CD4-positive, alpha-beta T cell treated with Interleukin-15 for 4 hours (primary cell): Measurements from ENCODE around the gene LGR5.

Experiments used
- DNase-seq: peaks from one replicate; pipeline ENCODE4 v3.0.0-alpha.2; 2020; ENCODE audit warnings: low spot score

Gene LGR5

GRCh38 chr12:71438670-71439361 lies 782 bp upstream of the LGR5 start:
- no peak for DNase-seq

DNA sequence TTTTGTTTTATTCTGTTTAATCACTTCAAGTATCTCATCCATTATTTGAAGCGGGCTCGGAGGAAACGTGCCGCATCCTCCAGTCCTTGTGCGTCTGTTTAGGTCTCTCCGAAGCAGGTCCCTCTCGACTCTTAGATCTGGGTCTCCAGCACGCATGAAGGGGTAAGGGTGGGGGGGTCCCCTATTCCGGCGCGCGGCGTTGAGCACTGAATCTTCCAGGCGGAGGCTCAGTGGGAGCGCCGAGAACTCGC lies 311 bp upstream of the LGR5 start:
- no peak for DNase-seq

- no peak for DNase-seq
Measured at GRCh38 chr12:71440345-71440762, 756 bp downstream of the LGR5 start.

DNA sequence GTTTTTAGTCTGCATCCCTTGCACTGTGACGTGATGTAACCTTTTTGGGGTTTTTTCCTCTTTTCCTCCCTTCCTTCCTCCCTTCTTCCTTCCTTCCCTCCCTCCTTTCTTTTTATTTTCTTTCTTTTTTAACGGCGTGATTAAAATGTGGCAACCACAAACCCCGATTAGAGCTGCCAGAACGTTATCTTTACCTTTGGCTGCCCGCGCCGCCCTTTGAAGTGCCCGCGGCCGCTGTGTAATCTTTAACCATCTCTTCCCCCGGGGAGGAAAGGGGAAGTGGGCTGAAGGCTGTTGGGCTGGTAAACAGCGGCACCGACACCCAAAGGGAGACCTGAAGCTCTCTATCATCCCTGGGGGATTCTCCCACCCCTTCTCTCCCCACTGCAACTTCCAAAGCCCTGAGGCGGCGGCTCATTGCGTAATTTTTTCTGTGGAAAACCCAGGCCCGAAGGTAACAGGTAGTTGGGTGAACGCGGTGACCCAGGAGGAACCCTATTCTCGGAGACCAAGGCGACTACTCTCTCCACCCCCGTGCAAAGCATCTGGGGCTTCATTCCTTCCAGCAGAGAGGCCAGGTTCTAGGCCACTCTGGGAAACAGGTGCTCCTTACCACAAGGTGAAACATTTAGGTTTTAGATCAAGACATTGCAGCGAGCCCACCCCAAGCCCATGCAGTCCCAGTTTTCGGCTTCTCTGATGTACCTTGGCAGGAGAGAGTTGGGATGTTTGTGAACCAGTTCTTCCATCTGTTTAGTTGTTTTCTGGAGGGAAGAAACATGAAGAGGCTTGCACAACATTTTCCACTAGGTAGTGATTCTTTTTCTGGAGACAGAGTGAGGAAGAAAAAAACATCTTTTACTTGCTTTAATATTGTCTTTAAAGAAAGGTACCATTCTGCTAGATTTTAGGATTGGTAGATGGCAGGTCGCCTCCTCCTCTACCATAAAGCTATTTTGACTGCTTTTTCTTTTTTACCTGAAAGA lies 1.5 kb downstream of the LGR5 start:
- DNase-seq, result no peak

GRCh38 chr12:71441836-71442566 lies 2.4 kb downstream of the LGR5 start:
- DNase-seq, result no peak

DNA sequence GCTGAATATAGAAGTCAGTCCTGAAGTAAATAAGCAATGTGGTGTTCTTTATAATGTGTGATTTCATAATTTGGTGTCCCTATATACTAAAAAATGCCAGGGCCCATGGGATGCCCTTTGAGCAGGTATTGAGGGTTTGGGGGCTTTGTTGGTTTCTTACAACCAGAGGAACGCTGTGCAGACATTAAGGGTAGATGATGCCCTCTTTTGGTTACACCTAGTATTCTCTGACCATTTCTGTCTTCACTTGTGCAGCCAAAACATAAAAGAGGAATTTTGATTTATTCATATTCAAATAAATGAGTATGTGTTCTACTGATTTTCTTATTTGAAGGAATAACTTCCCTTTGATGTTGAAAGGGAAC lies 3.0 kb downstream of the LGR5 start:
- no peak for DNase-seq

- no peak for DNase-seq
Measured at GRCh38 chr12:71445071-71445470, 5.5 kb downstream of the LGR5 start.

- no peak for DNase-seq
Measured at GRCh38 chr12:71447691-71448132, 8.1 kb downstream of the LGR5 start.

GRCh38 chr12:71448150-71448581 lies 8.6 kb downstream of the LGR5 start:
- DNase-seq, result no peak

- no peak for DNase-seq
Measured at GRCh38 chr12:71449373-71450070, 9.9 kb downstream of the LGR5 start.

DNA sequence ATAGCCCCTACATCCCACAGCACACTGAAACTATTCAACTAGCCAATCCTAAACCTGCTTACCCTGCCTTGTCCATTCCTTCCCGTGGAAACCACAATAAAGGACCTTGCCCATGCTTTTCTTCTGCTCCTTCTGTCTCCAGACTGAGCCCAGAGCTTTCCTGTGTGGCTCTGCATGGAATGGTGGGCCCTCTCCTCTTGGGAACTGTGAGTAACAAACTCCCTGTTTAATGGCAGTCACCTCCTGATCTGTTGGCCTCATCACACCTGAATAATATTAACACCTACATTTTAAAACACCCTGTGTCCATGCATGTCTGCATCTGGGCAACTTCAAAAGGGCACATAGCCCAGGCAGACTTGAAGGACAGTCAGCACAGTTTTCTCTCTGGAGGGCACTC lies 12.4 kb downstream of the LGR5 start:
- no peak for DNase-seq

DNA sequence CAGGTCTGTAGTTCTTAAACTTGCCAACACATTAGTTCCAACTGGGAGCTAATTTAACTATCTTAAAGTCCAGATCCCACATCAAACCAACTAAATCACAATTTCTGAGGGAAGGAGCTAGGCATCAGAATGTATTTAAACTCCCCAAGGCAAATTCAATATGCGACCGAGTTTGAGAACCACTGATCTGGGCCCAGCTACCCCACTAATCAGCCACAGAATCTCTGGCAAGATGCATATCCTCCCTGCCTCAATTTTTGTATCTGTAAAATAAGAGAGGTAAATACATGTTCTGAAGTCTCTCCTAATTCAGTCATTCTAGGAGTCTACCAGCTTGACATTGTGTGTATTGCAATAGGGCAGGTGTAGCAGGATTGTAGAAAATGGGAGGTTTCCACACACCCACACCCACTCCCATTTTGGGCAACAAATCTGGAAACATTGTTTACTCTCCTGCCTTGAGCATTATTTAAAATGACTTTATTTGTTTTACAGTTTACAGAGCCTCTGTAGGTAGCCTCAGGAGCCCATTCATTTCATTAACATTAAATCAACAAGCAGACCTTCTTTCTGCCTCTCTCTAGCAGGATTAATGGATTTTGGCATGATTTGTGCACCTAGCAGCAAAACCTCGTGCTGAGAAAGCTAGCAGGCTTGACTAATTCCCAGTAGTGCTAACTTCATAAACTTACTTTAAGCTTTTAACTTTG lies 15.6 kb downstream of the LGR5 start:
- no peak for DNase-seq

GRCh38 chr12:71456316-71456715 lies 16.7 kb downstream of the LGR5 start:
- no peak for DNase-seq

GRCh38 chr12:71456990-71457389 lies 17.4 kb downstream of the LGR5 start:
- DNase-seq, result no peak

DNA sequence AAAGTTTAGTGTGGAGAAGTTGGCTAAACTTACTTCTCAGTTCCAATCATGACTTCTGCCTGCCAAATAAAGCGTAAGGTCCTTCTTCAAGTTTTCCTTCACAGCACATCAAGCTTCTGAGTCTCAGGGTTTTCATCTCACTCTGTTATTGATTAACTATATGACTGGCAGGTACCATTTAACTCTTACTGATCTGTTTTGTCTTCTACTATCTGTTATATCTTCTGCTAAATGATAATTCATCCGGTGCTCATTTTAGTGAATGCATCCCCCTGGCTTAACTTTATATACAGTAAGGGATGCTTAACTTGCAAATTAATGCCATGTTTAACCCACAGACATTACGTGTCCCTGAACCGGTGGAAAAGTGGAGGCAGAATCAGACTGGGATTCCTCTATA lies 20.7 kb downstream of the LGR5 start:
- no peak for DNase-seq

DNA sequence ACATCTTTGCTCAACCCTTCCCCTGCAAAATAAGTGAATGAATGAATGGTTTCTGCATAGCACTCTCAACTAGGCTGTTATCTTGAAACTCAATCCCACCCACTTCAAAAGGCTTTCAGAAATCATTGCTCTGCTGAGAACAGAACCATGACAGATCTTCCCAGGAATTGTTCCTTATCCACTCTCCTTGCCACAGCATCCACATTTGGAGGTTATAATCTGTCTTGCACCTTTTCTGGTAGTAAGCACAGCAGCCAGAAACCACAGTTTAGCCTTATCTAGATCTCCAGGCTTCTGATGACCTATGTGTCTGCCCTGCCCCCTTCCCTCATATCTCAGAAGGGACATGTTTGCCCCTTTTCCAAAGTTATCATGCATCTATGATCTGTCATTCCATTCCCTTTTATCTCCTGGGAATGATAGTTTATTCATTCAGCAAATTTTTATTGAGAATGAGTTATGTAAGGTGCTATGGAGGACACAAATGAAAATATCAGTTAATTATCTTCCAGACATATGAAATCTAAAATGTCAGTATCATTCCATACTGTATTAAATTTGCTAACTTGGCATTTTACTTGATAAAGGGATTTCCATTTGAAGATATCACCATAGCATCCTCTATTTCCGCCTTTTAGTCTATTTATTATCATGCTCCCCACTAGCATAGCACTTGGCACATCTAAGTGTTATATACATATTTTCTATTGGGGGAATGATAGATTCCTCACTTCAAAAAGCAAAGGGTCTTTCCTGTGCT lies 21.4 kb downstream of the LGR5 start:
- no peak for DNase-seq

- DNase-seq, result no peak
Measured at GRCh38 chr12:71461787-71462328, 22.3 kb downstream of the LGR5 start.

- DNase-seq, result no peak
Measured at GRCh38 chr12:71465796-71466195, 26.2 kb downstream of the LGR5 start.

GRCh38 chr12:71469258-71469750 lies 29.7 kb downstream of the LGR5 start:
- DNase-seq, result no peak

- DNase-seq, result no peak
Measured at GRCh38 chr12:71472441-71472911, 32.9 kb downstream of the LGR5 start.
